ENCODE measurements around the gene TMEM259. TPM values are rescaled to one million over a fixed set of nuclear protein-coding genes. Genes with fewer than 3 reads are reported as not detected.

TMEM259 gene
- total and polyA plus RNA-seq, 2 donors (not counting 3 experiments of a cell fraction or from before 2014, with no cell fraction given), result 142 to 297 TPM

DNA sequence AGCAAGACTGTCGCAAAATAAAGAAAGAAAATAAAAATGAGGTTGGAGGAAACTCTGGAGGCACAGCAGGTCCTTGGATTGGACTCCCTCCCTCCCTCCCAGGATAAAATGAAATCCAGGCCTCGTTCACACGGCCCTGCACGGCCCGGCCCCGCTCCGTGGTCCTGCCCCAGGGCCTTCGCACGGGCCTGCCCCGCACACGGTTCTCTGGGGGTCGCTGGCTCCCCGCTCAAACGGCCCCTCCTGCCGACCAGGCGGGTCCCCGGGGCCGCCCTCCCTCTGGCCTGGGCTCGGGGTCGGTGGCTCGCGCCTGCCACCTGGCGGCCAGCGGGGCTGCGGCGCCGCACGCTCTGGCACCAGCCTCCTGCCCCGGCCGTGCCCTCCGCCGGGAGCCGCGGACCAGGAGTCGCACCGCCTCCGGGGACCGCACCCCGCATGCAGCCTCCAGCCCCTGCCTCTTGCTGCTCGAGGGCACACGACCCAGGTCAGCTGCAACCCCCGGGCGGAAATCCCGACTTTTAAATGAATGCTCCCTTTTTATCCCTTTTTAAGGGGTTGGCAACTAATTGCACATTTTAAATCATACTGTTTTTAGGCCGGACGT lies 38.3 kb downstream of the TMEM259 start:
- BruUV-seq (replicated peaks), result no TSS peak
- ChIA-PET CTCF (interaction anchor here (0.8 to 2.1 kb wide), 5 partner anchors 42 to 213 kb away, joined by 3 to 29 read pairs (median 5); no protein-coding TSS in a partner anchor), POLR2A (no interaction called here)
- dilution Hi-C loops (cut with MboI; ENCODE audit: extremely low pct_ligation_motif_present, low sequenced_read_pairs) (no loop called here), intact Hi-C loops (cut with micrococcal nuclease) (loop anchor here (1.0 to 2.0 kb wide), 4 partner anchors 57 to 212 kb away; no protein-coding TSS in a partner anchor)
- FAIRE-seq, result peak; percentile 73
- Histone ChIP-seq H3K9ac (replicated peaks; ENCODE audit: extremely low read depth, insufficient read depth, low read length) (no peak overlapping the region), H2AFZ (ENCODE audit: low read depth, low read length) (peak overlapping the region; percentile 88), H3K4me3 (replicated peaks in 1 of 3; ENCODE audit: insufficient read depth in 1 of 3, low read depth in 1 of 3, low read length in 3 of 3) (peak overlapping the region in 1 of 3 experiments; percentile 20), H3K27ac (ENCODE audit: insufficient read depth, low read depth, low read length) (no peak overlapping the region), H3K9me1 (replicated peaks; ENCODE audit: control insufficient read depth, extremely low read depth, insufficient read depth, low read length) (no peaks in the 10 kb centered on the region), H3K9me3 (replicated peaks; ENCODE audit: control insufficient read depth, insufficient read depth, low read length) (no peaks in the 10 kb centered on the region), H3K27me3 (ENCODE audit: control insufficient read depth in 2 of 2, insufficient read depth in 2 of 2, low read length in 2 of 2) (no peaks in the 10 kb centered on the region), H3K79me2 (ENCODE audit: control insufficient read depth, insufficient read depth, low read length) (peaks cover 9% of the 10 kb centered on the region), H4K20me1 (replicated peaks; ENCODE audit: control insufficient read depth, extremely low read depth, insufficient read depth, low read length) (no peaks in the 10 kb centered on the region), H3K36me3 (ENCODE audit: control insufficient read depth in 2 of 2, extremely low read depth in 1 of 2, insufficient read depth in 2 of 2, low read length in 2 of 2) (peaks cover 0 to 6% of the 10 kb centered on the region in 2 experiments), H3K4me2 (ENCODE audit: insufficient read depth, low read length) (peak overlapping the region; percentile 44), H3K4me1 (ENCODE audit: control insufficient read depth, extremely low read depth, insufficient read depth, low read length) (peaks cover 11% of the 10 kb centered on the region)
- DNase-seq (ENCODE audit: low read depth, low spot score), result peak; percentile 53
- TF ChIP-seq, protein P1, sequence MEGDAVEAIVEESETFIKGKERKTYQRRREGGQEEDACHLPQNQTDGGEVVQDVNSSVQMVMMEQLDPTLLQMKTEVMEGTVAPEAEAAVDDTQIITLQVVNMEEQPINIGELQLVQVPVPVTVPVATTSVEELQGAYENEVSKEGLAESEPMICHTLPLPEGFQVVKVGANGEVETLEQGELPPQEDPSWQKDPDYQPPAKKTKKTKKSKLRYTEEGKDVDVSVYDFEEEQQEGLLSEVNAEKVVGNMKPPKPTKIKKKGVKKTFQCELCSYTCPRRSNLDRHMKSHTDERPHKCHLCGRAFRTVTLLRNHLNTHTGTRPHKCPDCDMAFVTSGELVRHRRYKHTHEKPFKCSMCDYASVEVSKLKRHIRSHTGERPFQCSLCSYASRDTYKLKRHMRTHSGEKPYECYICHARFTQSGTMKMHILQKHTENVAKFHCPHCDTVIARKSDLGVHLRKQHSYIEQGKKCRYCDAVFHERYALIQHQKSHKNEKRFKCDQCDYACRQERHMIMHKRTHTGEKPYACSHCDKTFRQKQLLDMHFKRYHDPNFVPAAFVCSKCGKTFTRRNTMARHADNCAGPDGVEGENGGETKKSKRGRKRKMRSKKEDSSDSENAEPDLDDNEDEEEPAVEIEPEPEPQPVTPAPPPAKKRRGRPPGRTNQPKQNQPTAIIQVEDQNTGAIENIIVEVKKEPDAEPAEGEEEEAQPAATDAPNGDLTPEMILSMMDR (IDR thresholded peaks at IDR 0.05; ENCODE audit: extremely low read depth in 1 of 2, insufficient read depth in 1 of 2, low read depth in 1 of 2, low read length in 2 of 2), result peak; percentile 71 to 98
- TF ChIP-seq POLR2AphosphoS5 (IDR thresholded peaks at IDR 0.05; ENCODE audit: insufficient read depth, low read depth, low read length), result no peak
